Esophagus muscularis mucosa (tissue), 3 donors: ENCODE results near the gene CLCC1.

Experiments used
- CTCF ChIP-seq, 3 experiments: fragments of 200-600 bp in 2 of 3; fragments of 450-650 bp in 1 of 3; sonication (generic) in 2 of 3; IDR thresholded peaks; one replicate each; pipeline ENCODE4 v1.5.1; 2017 to 2019; ENCODE audit warnings: antibody characterized with exemption in 3 of 3, mild to moderate bottlenecking in 2 of 3, moderate library complexity in 1 of 3
- POLR2A ChIP-seq: fragments of 450-650 bp; IDR thresholded peaks from one replicate; pipeline ENCODE4 v1.6.1; 2017; ENCODE audit warnings: antibody characterized with exemption, moderate library complexity, mild to moderate bottlenecking, low read depth
- POLR2AphosphoS5 ChIP-seq, 2 donors: sonication (generic); formaldehyde crosslinking; IDR thresholded peaks; one replicate each; pipeline ENCODE4 v1.6.1; 2017; ENCODE audit warnings: antibody characterized with exemption in 2 of 2

GRCh38 chr1:108953452-108953851 lies 9.8 kb downstream of the CLCC1 start:
- no peak for TF ChIP-seq CTCF (IDR thresholded peaks at IDR 0.05)
- no peak for TF ChIP-seq POLR2AphosphoS5 (IDR thresholded peaks at IDR 0.05)
- TF ChIP-seq POLR2A = no peak
